H4 (cell line): ENCODE data around the gene ADAMTS12. TPM values are rescaled to one million over a fixed set of nuclear protein-coding genes. Genes with fewer than 3 reads are reported as not detected.
A peak's percentile ranks its signal among the peaks of the same experiment; 100 is the strongest.

Source experiments
- DNase-seq: peaks from one replicate; pipeline ENCODE4 v3.0.0-alpha.2; 2015; ENCODE audit warnings: low spot score
- total RNA-seq: library from RNA; depleted of rRNA; stranded (reverse); fragments of >200 nt; shearing (Covaris generic); gene quantifications from 2 replicates; pipeline ENCODE4 v1.2.3, GENCODE V29; 2014

The ADAMTS12 gene
- total RNA-seq, 1 experiment from 2014 or later = 11.6 TPM

GRCh38 chr5:33808699-33809098, 83.1 kb downstream of the ADAMTS12 start:
- DNase-seq = no peak

- no peak for DNase-seq
These were observed 84.0 kb downstream of the ADAMTS12 start for GRCh38 chr5:33807771-33808170.

GRCh38 chr5:33806738-33807442, 84.9 kb downstream of the ADAMTS12 start:
- peak; percentile 16 for DNase-seq

GRCh38 chr5:33801292-33801691, 90.5 kb downstream of the ADAMTS12 start:
- DNase-seq = no peak

GRCh38 chr5:33800241-33800950, 91.4 kb downstream of the ADAMTS12 start:
- no peak for DNase-seq

DNA sequence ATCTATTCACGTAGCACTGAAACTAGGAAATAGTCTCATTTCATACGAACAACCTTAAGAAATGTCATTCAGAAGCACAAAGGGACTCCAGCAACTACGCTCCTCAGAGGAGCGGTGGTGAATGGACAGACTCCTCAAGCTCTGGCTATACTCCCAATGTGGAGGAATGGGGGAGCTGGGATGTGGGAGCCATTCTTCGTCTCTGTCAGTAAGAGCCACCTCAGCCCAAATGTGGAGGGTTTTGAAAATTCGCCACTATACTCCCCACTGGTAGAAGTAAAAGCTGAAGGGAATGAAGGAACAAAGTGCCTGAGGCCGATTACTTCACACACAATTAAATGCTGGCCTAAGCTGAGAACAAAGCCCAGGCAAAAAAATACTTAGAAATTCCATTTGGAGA, 96.3 kb downstream of the ADAMTS12 start:
- DNase-seq = no peak

GRCh38 chr5:33794550-33795181, 97.1 kb downstream of the ADAMTS12 start:
- DNase-seq = no peak

GRCh38 chr5:33793836-33794549, 97.8 kb downstream of the ADAMTS12 start:
- no peak for DNase-seq

GRCh38 chr5:33793276-33793675, 98.5 kb downstream of the ADAMTS12 start:
- no peak for DNase-seq

DNA sequence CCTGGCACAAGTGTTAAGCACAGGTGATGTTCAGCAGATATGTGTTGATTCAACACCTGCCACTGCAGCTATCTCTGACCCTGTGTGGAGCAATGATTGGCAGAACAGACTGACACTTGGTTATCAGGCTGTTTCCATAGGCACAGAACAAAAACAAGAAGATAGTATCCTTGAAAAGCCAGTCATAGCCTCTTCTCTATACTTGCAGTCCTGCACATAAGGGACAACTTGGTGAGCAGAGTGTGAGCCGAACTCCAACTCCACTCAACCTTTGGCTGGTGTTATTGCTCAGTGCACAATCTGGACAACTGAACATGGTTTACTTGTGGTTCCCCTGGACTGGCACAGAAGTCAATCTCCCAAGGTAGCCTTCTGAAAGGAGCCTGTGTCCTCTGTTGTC, 99.2 kb downstream of the ADAMTS12 start:
- no peak for DNase-seq

- no peak for DNase-seq
These were observed 102.2 kb downstream of the ADAMTS12 start for GRCh38 chr5:33789567-33789957.

GRCh38 chr5:33788922-33789566, 102.7 kb downstream of the ADAMTS12 start:
- DNase-seq = peak; percentile 78

- DNase-seq = no peak
These were observed 106.2 kb downstream of the ADAMTS12 start for GRCh38 chr5:33785571-33785970.

DNA sequence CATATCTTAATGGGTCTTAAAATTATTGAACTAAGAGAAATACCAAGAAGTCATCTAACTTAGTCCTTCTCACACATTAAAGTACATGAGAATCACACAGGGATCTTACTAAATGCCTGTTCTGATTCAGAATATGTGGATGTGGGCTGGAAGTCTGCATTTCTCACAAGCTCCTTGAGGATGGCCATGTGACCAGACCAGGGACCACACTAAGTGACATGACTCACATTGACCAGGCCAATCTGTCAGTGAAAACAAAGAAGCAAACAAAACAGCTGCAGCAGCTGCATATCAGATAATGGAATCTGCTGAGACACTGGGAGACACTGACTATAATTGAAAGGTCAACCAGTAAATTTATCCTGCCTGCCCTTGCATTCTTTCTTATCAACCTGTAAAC, 110.5 kb downstream of the ADAMTS12 start:
- peak; percentile 78 for DNase-seq

DNA sequence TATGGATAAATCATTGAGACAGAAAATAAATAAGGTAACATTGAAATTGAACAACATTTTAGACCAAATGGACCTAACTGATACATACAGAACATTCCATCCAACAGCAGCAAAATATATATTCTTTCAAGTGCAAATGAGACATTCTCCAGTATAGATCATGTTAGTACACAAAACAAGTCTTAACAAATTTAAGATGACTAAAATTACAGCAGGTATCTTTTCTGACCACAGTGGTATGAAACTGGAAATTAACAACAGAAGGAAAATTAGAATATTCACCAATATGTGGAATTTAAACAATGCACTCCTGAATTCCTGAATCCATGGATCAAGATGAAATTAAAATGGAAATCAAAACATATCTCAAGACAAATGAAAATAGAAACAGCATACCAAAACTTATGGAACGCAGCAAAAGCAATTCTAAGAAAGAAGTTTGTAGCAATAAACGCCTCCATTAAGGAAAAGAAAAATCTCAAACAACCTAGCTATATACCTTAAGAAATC, 115.6 kb downstream of the ADAMTS12 start:
- DNase-seq = no peak

GRCh38 chr5:33774341-33774740, 117.4 kb downstream of the ADAMTS12 start:
- no peak for DNase-seq

- DNase-seq = peak; percentile 21
These were observed 119.4 kb downstream of the ADAMTS12 start for GRCh38 chr5:33772380-33772897.

DNA sequence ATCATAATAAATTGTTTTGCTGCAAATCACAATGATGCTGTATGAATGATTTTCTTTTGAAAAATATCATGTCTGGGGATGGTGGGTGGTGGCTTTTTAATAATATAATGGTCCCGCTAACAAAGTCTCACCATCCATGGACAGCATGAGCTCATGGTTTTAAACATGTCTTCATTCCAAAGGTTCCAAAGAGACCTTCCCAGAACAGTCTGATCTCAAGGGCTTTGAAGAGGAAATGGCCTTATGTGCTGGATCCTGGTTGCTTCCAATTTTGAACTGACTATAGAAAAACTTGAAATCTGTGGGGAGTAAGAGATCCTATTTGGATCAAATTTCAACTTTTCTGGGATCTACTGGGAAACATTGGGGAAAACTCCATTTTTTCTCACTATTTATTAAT, 121.8 kb downstream of the ADAMTS12 start:
- DNase-seq = no peak

DNA sequence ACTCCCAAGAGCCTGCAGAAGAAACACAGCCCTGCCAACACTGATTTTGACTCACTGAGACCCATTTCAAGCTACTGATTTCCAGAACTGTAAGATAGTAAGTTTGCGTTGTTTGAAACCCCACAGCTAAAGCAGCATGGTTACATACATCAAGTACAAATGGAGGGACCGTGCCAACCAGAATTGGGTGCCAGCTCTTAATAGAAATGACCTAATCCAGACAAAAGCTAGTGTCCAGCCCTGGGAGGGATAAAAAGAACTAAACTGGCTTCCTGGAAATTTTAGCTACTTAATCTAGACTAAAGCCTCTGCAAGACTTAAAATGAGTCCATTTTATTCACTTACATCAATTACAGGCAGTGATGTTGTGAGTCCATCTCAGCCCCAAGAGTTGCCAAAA, 122.6 kb downstream of the ADAMTS12 start:
- no peak for DNase-seq

- no peak for DNase-seq
These were observed 125.8 kb downstream of the ADAMTS12 start for GRCh38 chr5:33766023-33766422.

DNA sequence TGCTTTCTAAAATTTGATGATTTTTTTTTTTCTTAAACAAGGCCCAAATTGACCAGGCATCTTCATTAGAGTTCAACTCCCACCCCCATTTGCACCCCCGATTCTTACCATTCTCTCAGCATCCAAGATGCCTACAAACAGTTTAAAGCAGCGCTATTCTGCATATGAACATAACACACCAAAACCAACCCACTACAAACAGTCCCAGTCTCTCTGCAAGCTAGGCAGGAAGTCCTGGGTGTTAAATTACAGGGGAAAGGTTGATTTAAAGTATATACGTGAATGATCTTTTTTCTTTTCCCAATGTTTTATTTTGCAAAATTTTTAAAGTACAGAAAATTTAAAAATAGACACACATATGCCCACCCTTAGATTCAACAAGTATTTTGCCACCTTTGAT, 127.0 kb downstream of the ADAMTS12 start:
- DNase-seq = peak; percentile 33
